A549 treated with Hydrocortisone at 1 μM for 4 hours (cell line): ENCODE results near the gene SGPL1. TPM values are rescaled to one million over a fixed set of nuclear protein-coding genes. Genes with fewer than 3 reads are reported as not detected.

Experiments
- total RNA-seq: library from RNA; stranded (reverse); fragments of 200-300 nt; extraction: Qiagen RNA extraction; gene quantifications from 5 replicates; pipeline ENCODE4 v1.2.3, GENCODE V29; 2022

SGPL1 gene
- 24.8 to 41.0 TPM (median 27.0 TPM) in 5 replicates for total RNA-seq

GRCh38 chr10:70815504-70816219 lies at the start of gene SGPL1:
TSS of gene SGPL1 (plus strand) at chr10:70815948. CDS start at chr10:70816854, 906 bp downstream.

DNA sequence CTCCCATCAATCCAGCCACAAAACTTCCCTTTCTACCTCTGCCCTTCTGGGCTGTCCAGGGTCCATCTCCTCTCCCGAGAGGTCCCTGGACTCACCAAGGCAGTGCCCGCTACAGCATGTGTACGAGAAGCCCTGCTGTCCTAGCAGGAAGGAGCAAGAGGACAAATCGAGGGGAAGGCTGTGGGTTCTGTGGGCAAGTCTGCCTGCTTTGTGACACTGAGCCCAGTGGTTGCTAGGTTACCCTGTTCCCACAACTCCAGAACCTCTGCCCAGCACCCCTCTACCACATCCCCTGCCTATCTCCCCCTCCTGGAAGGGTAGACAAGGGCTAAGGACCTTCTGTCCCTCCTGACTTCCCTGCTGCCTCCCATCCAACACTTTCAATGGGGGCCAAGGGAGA lies 30.6 kb upstream of the SGPL1 start, which contains the start of gene TBATA:
TSS of gene TBATA (minus strand) at position 188 of the 400 bp plus-strand sequence. CDS start 1,998 bp downstream, outside the sequence.

GRCh38 chr10:70887804-70888800 lies 72.4 kb downstream of the SGPL1 start, which contains the start of gene PCBD1:
TSS of gene PCBD1 (minus strand) at chr10:70888565. CDS start at chr10:70888533, 32 bp downstream.

Other genes starting within 250 kb of the SGPL1 start
- gene PRF1, start 213.2 kb upstream of the SGPL1 start, total RNA-seq = 0.03 TPM in 1 of 5 replicates, not detected in the others
- 0.12 to 0.24 TPM (median 0.16 TPM) in 5 replicates for gene ADAMTS14, start 143.4 kb upstream of the SGPL1 start, total RNA-seq
- not detected in 5 replicates for gene TBATA, start 30.6 kb upstream of the SGPL1 start, total RNA-seq
- 188 to 259 TPM (median 238 TPM) in 5 replicates for gene PCBD1, start 72.6 kb downstream of the SGPL1 start, total RNA-seq